Panc1 (cell line): ENCODE results near the gene SLC66A1. TPM values are rescaled to one million over a fixed set of nuclear protein-coding genes. Genes with fewer than 3 reads are reported as not detected.

Experiments
- ATAC-seq: fragments of 200-7000 bp; cut with Tn5 transposase; 2 replicates; pipeline ENCODE4 v1.9.1; 2020; ENCODE audit warnings: mild to moderate bottlenecking, moderate library complexity
- BruUV-seq: library from RNA; stranded (reverse); fragments of 400-500 nt; replicated peaks from 2 replicates; lab custom pipeline; 2021; lab: Mats Ljungman, UMichigan
- CTCF ChIA-PET: fragments of 300-600 bp; sonication (Branson Sonifier 250); formaldehyde crosslinking; loops from one replicate; lab custom pipeline; 2022; ENCODE audit warnings: antibody characterized with exemption; lab: Charles Lee
- POLR2A ChIA-PET: fragments of 300-600 bp; sonication (Branson Sonifier 250); formaldehyde crosslinking; loops from one replicate; lab custom pipeline; 2022; ENCODE audit warnings: antibody characterized with exemption; lab: Charles Lee
- DNase-seq: peaks from one replicate; pipeline ENCODE4 v3.0.0-alpha.2; 2010; ENCODE audit warnings: low read depth, low spot score
- H3K27ac ChIP-seq: 2 replicates; pipeline ENCODE4 v1.5.1; 2011; ENCODE audit warnings: mild to moderate bottlenecking, low read length, inconsistent platforms
- H3K27me3 ChIP-seq: fragments of 200-500 bp; sonication (Bioruptor generic); 2 replicates; pipeline ENCODE4 v1.6.0; 2014; ENCODE audit warnings: low read length, inconsistent platforms; ENCODE audit not compliant: control insufficient read depth, insufficient read depth
- H3K36me3 ChIP-seq: fragments of 200-500 bp; sonication (Bioruptor generic); 2 replicates; pipeline ENCODE4 v1.5.1; 2014; ENCODE audit warnings: inconsistent platforms, mild to moderate bottlenecking, low read length, moderate library complexity; ENCODE audit not compliant: control insufficient read depth, insufficient read depth
- H3K4me1 ChIP-seq: 2 replicates; pipeline ENCODE4 v1.5.1; 2011; ENCODE audit warnings: inconsistent platforms, mild to moderate bottlenecking, low read length, moderate library complexity; ENCODE audit not compliant: control insufficient read depth, insufficient read depth
- H3K4me3 ChIP-seq, 2 experiments: 2 replicates each; pipeline ENCODE4 v1.5.1; 2011 to 2012; ENCODE audit warnings: low read depth in 2 of 2, low read length in 2 of 2, mild to moderate bottlenecking in 2 of 2, inconsistent platforms in 1 of 2, moderate library complexity in 1 of 2
- H3K9me3 ChIP-seq: fragments of 200-500 bp; sonication (Bioruptor generic); 2 replicates; pipeline ENCODE4 v1.5.1; 2014; ENCODE audit warnings: low read depth, mild to moderate bottlenecking, inconsistent platforms, low read length, moderate library complexity; ENCODE audit not compliant: control insufficient read depth, insufficient read depth
- POLR2AphosphoS5 ChIP-seq: IDR thresholded peaks from 2 replicates; pipeline ENCODE4 v1.6.1; 2012; ENCODE audit warnings: mild to moderate bottlenecking, low read depth, low read length, moderate library complexity
- in situ Hi-C: cut with HindIII; loops from 2 replicates; pipeline ENCODE4 v1.10.0; 2016; ENCODE audit warnings: low sequenced_read_pairs, low pct_unique_long_range_greater_than_20kb
- intact Hi-C: fragments of 100-400 bp; cut with micrococcal nuclease; formaldehyde crosslinking; loops from one replicate; pipeline ENCODE4 v1.10.0; 2022; ENCODE audit not compliant: unreplicated experiment
- total RNA-seq: library from RNA; stranded (reverse); gene quantifications from one replicate; pipeline ENCODE4 v1.2.1, GENCODE V29; 2021; ENCODE audit not compliant: unreplicated experiment
- TF ChIP-seq, protein P1 (sequence below), 2 experiments: IDR thresholded peaks; 2 replicates each; pipeline ENCODE4 v1.6.1; 2011 to 2012; ENCODE audit warnings: low read depth in 2 of 2, control low read depth in 1 of 2, low read length in 1 of 2, mild to moderate bottlenecking in 1 of 2, moderate library complexity in 1 of 2; ENCODE audit not compliant: insufficient read depth in 1 of 2
- TF ChIP-seq, protein P2 (sequence below): fragments of 450-650 bp; IDR thresholded peaks from 2 replicates; pipeline ENCODE4 v1.5.1; 2017; ENCODE audit warnings: mild to moderate bottlenecking

SLC66A1 gene
- total RNA-seq, 1 experiment from 2014 or later: 42.0 TPM

- TF ChIP-seq, protein P1, sequence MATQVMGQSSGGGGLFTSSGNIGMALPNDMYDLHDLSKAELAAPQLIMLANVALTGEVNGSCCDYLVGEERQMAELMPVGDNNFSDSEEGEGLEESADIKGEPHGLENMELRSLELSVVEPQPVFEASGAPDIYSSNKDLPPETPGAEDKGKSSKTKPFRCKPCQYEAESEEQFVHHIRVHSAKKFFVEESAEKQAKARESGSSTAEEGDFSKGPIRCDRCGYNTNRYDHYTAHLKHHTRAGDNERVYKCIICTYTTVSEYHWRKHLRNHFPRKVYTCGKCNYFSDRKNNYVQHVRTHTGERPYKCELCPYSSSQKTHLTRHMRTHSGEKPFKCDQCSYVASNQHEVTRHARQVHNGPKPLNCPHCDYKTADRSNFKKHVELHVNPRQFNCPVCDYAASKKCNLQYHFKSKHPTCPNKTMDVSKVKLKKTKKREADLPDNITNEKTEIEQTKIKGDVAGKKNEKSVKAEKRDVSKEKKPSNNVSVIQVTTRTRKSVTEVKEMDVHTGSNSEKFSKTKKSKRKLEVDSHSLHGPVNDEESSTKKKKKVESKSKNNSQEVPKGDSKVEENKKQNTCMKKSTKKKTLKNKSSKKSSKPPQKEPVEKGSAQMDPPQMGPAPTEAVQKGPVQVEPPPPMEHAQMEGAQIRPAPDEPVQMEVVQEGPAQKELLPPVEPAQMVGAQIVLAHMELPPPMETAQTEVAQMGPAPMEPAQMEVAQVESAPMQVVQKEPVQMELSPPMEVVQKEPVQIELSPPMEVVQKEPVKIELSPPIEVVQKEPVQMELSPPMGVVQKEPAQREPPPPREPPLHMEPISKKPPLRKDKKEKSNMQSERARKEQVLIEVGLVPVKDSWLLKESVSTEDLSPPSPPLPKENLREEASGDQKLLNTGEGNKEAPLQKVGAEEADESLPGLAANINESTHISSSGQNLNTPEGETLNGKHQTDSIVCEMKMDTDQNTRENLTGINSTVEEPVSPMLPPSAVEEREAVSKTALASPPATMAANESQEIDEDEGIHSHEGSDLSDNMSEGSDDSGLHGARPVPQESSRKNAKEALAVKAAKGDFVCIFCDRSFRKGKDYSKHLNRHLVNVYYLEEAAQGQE (IDR thresholded peaks at IDR 0.05; ENCODE audit: insufficient read depth in 1 of 2, low read depth in 2 of 2, low read length in 1 of 2): no peak
These were observed 1.5 kb downstream of the SLC66A1 start (continued) for GRCh38 chr1:19313636-19313959.

GRCh38 chr1:19313961-19314882 is 2.1 kb downstream of the SLC66A1 start:
- DNase-seq: no peak
- no peak overlapping the region for H3K4me3 ChIP-seq
- H3K27ac ChIP-seq: no peak overlapping the region
- in situ Hi-C loops: no loop called here
- ChIA-PET CTCF (interaction anchor here (0.6 kb wide), 1 partner anchor 388 kb away, joined by 6 read pairs; no protein-coding TSS in a partner anchor), POLR2A (interaction anchor here (0.7 kb wide), 1 partner anchor 96 kb away, joined by 3 read pairs; no protein-coding TSS in a partner anchor)
- H3K9me3 ChIP-seq: no peaks in the 10 kb centered on the region
- H3K36me3 ChIP-seq: no peaks in the 10 kb centered on the region
- intact Hi-C loops: no loop called here
- ATAC-seq: no peak
- TF ChIP-seq, protein P2, sequence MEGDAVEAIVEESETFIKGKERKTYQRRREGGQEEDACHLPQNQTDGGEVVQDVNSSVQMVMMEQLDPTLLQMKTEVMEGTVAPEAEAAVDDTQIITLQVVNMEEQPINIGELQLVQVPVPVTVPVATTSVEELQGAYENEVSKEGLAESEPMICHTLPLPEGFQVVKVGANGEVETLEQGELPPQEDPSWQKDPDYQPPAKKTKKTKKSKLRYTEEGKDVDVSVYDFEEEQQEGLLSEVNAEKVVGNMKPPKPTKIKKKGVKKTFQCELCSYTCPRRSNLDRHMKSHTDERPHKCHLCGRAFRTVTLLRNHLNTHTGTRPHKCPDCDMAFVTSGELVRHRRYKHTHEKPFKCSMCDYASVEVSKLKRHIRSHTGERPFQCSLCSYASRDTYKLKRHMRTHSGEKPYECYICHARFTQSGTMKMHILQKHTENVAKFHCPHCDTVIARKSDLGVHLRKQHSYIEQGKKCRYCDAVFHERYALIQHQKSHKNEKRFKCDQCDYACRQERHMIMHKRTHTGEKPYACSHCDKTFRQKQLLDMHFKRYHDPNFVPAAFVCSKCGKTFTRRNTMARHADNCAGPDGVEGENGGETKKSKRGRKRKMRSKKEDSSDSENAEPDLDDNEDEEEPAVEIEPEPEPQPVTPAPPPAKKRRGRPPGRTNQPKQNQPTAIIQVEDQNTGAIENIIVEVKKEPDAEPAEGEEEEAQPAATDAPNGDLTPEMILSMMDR: no peak
- no peak for TF ChIP-seq POLR2AphosphoS5
- TF ChIP-seq, protein P1 (IDR thresholded peaks at IDR 0.05; ENCODE audit: insufficient read depth in 1 of 2, low read depth in 2 of 2, low read length in 1 of 2): no peak
- H3K27me3 ChIP-seq: no peaks in the 10 kb centered on the region
- H3K4me1 ChIP-seq: peaks cover 18% of the 10 kb centered on the region
- no TSS peak for BruUV-seq
